Stomach (tissue), 9 donors: ENCODE measurements around the gene UBE2U. TPM values are rescaled to one million over a fixed set of nuclear protein-coding genes. Genes with fewer than 3 reads are reported as not detected.
A peak's percentile ranks its signal among the peaks of the same experiment; 100 is the strongest.

ENCODE experiments used
- DNase-seq, 2 donors: peaks; one replicate each; pipeline versions ENCODE4 v3.0.0 to v3.0.0-alpha.2; 2013 to 2019
- H3K27ac ChIP-seq, 5 donors: fragments of 200-600 bp in 4 of 5; sonication (generic) in 4 of 5; one replicate each; pipeline ENCODE4 v1.5.1; 2013 to 2019; ENCODE audit warnings: mild to moderate bottlenecking in 1 of 5, moderate library complexity in 1 of 5
- H3K27me3 ChIP-seq, 3 donors: fragments of 200-600 bp; sonication (generic); one replicate each; pipeline ENCODE4 v1.5.1; 2017 to 2019; ENCODE audit warnings: mixed run types in 1 of 3
- H3K36me3 ChIP-seq, 4 donors: fragments of 200-600 bp; sonication (generic); 1 replicate in 3 of 4; 2 replicates in 1 of 4; pipeline ENCODE4 v1.5.1; 2016 to 2019
- H3K4me1 ChIP-seq, 4 donors: fragments of 200-600 bp; sonication (generic); one replicate each; pipeline ENCODE4 v1.5.1; 2016 to 2019
- H3K4me3 ChIP-seq, 4 donors: fragments of 200-600 bp; sonication (generic) in 3 of 4; one replicate each; pipeline ENCODE4 v1.5.1; 2016 to 2019; ENCODE audit warnings: mild to moderate bottlenecking in 1 of 4
- H3K9me3 ChIP-seq, 4 donors: fragments of 200-600 bp; sonication (generic); one replicate each; pipeline ENCODE4 v1.5.1; 2016 to 2019
- EP300 ChIP-seq: sonication (generic); formaldehyde crosslinking; IDR thresholded peaks from one replicate; pipeline ENCODE4 v1.6.1; 2017; ENCODE audit warnings: antibody characterized with exemption
- POLR2A ChIP-seq, 4 donors: fragments of 450-650 bp; IDR thresholded peaks; one replicate each; pipeline ENCODE4 v1.6.1; 2016; ENCODE audit warnings: antibody characterized with exemption in 4 of 4, control low read depth in 2 of 4, mild to moderate bottlenecking in 1 of 4, moderate library complexity in 1 of 4
- POLR2AphosphoS5 ChIP-seq, 3 donors: sonication (generic); formaldehyde crosslinking; IDR thresholded peaks; one replicate each; pipeline ENCODE4 v1.6.1; 2016; ENCODE audit warnings: antibody characterized with exemption in 3 of 3
- WGBS, 5 donors: extraction: QIAGEN DNeasy Blood & Tissue Kit in 3 of 5; methylation state at CpG; one replicate each; pipeline versions ENCODE4 v1.1.5 to v1.1.7; 2013 to 2018; 5-methylcytosine and 5-hydroxymethylcytosine counted together
- intact Hi-C: fragments of 100-400 bp; cut with DNase I; formaldehyde crosslinking; loops from one replicate; pipeline ENCODE4 v1.15.1; 2023; ENCODE audit warnings: low total_unique reads
- polyA plus RNA-seq, 3 donors: library from polyadenylated mRNA; stranded (reverse); fragments of 200-250 nt; gene quantifications; one replicate each; pipeline ENCODE4 v1.2.3, GENCODE V29; 2013
- total RNA-seq, 5 donors: library from RNA; depleted of rRNA; stranded (reverse); fragments of >200 nt; gene quantifications; one replicate each; pipeline versions ENCODE4 v1.1.0 to v1.2.3, GENCODE V29; 2014 to 2016
- TF ChIP-seq, protein P1 (sequence below), 7 experiments: fragments of 450-650 bp in 4 of 7; fragments of 200-600 bp in 3 of 7; sonication (generic) in 3 of 7; IDR thresholded peaks; one replicate each; pipeline ENCODE4 v1.5.1; 2016 to 2019; ENCODE audit warnings: antibody characterized with exemption in 7 of 7, control low read depth in 2 of 7, mild to moderate bottlenecking in 1 of 7
- donor health status: healthy with polysubstance abuse.
- donor health status: Bipolar disorder and iron deficiency.
- donor health status: healthy.

The UBE2U gene
- total and polyA plus RNA-seq, 8 donors, result 0.08 TPM; not detected in 7

DNA sequence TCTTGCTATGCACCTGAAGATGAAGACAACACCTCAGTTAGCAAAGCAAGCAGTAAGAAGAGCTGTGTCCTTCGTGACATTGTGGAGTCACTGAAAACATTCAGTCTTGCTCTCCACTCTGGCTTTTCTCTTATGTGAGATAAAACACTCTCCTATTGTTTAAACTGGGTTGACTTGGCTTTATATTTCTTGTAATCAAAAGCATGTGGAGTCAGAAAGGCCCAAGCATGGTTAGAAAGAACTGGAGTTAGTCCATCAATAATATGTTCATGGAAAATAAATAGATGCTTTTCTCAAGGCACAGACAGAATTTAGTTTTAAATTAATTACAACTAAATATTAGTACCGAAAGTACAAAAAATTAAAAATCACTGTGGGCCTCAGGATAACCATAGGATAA, 61.7 kb downstream of the UBE2U start:
- Histone ChIP-seq H3K4me3 (no peak overlapping the region), H3K9me3 (no peaks in the 10 kb centered on the region), H3K27me3 (no peaks in the 10 kb centered on the region), H3K4me1 (peaks cover 0 to 7% (median 3%) of the 10 kb centered on the region in 4 donors), H3K36me3 (no peaks in the 10 kb centered on the region), H3K27ac (no peak overlapping the region)
- 60 to 68% (median 64%) methylated on average over 2 of the region's 2 CpGs for WGBS, 5 donors
- intact Hi-C loops, result loop anchor here (10.0 kb wide), 2 partner anchors 410 to 560 kb away; no protein-coding TSS in a partner anchor
- no peak for DNase-seq
- TF ChIP-seq POLR2A (IDR thresholded peaks at IDR 0.05), result no peak
- TF ChIP-seq EP300, result no peak
- TF ChIP-seq, protein P1, sequence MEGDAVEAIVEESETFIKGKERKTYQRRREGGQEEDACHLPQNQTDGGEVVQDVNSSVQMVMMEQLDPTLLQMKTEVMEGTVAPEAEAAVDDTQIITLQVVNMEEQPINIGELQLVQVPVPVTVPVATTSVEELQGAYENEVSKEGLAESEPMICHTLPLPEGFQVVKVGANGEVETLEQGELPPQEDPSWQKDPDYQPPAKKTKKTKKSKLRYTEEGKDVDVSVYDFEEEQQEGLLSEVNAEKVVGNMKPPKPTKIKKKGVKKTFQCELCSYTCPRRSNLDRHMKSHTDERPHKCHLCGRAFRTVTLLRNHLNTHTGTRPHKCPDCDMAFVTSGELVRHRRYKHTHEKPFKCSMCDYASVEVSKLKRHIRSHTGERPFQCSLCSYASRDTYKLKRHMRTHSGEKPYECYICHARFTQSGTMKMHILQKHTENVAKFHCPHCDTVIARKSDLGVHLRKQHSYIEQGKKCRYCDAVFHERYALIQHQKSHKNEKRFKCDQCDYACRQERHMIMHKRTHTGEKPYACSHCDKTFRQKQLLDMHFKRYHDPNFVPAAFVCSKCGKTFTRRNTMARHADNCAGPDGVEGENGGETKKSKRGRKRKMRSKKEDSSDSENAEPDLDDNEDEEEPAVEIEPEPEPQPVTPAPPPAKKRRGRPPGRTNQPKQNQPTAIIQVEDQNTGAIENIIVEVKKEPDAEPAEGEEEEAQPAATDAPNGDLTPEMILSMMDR (IDR thresholded peaks at IDR 0.05), result no peak
- no peak for TF ChIP-seq POLR2AphosphoS5 (IDR thresholded peaks at IDR 0.05)

DNA sequence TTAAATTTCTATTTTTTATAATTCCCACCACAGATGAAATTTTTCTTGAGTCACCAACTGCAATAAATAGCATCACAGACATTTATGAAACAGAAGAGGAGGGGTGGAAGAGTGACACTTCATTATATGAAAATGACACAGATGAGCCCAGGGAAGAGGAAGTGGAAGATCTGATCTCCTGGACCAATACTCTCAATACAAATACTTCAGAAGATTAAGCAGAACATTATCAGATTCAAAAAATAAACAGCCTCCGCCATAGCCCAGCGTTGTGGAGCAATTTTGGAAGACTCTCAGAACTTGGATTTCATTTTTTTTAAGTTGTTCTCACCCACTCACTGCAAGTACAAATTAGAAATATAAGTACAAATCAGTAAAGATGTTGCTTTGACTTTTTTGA, 63.6 kb downstream of the UBE2U start:
- H3K4me1 ChIP-seq, result peaks cover 0 to 7% (median 3%) of the 10 kb centered on the region in 4 donors
- no peaks in the 10 kb centered on the region for H3K9me3 ChIP-seq
- intact Hi-C loops, result loop anchor here (10.0 kb wide), 2 partner anchors 408 to 558 kb away; no protein-coding TSS in a partner anchor
- no peak for DNase-seq
- H3K27me3 ChIP-seq, result no peaks in the 10 kb centered on the region
- no peaks in the 10 kb centered on the region for H3K36me3 ChIP-seq
- no peak overlapping the region for H3K27ac ChIP-seq
- TF ChIP-seq POLR2A (IDR thresholded peaks at IDR 0.05), result no peak
- TF ChIP-seq EP300, result no peak
- no peak for TF ChIP-seq POLR2AphosphoS5 (IDR thresholded peaks at IDR 0.05)
- TF ChIP-seq, protein P1 (IDR thresholded peaks at IDR 0.05), result no peak
- no peak overlapping the region for H3K4me3 ChIP-seq
- 31 to 58% (median 42%) methylated on average over 2 of the region's 2 CpGs for WGBS, 5 donors

DNA sequence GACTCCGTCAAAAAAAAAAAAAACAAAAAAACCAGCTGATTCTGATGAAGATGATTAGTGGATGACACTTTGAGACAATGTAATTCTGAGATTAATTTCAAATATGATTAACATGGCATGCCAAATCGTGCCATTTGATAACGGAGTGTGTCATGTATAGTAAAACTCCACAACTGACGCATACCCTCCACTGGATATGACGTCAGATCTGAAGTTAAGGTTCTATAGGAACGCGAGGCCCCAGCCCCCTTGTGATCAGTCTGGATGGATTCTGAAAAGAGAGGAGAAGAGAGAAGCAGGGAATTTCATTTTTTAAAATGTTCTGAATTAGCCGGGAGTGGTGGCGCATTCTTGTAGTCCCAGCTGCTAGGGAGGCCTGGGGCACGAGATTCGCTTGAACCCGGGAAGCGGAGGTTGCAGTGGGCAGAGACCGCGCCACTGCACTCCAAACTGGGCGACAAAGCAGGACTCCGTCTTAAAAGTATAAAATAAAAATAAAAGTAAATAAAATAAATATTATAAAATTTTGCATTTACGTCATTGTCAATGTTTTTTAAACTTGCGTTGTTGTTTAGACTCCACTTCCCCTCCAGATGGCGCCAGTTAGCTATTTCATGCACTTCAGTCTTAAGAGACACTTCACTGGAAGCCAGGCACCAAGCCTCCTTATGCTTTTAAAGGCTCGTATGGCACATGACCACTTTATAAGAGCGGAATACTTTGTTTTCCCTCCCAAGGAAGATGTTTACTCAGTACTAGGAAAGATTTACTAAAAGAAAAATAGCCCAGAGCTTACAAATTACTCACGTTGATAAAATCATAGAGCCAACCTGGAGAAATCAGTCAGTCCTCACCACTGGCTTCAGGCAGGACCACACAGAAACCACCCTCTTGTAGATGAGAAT, 65.5 kb downstream of the UBE2U start:
- Histone ChIP-seq H3K4me3 (peak overlapping the region in 1 of 4 donors; percentile 3), H3K36me3 (no peaks in the 10 kb centered on the region), H3K4me1 (peaks cover 0 to 7% (median 3%) of the 10 kb centered on the region in 4 donors), H3K9me3 (no peaks in the 10 kb centered on the region), H3K27ac (peak overlapping the region in 1 of 5 donors; percentile 24), H3K27me3 (no peaks in the 10 kb centered on the region)
- WGBS, 5 donors, result 50 to 58% (median 51%) methylated on average over 23 of the region's 23 CpGs
- TF ChIP-seq, protein P1 (IDR thresholded peaks at IDR 0.05), result peak in 5 of 7 experiments; percentile 39 to 77 (median 64)
- no peak for TF ChIP-seq POLR2AphosphoS5 (IDR thresholded peaks at IDR 0.05)
- intact Hi-C loops, result loop anchor here (10.0 kb wide), 2 partner anchors 406 to 556 kb away; no protein-coding TSS in a partner anchor
- peak; percentile 71 to 94 for DNase-seq

DNA sequence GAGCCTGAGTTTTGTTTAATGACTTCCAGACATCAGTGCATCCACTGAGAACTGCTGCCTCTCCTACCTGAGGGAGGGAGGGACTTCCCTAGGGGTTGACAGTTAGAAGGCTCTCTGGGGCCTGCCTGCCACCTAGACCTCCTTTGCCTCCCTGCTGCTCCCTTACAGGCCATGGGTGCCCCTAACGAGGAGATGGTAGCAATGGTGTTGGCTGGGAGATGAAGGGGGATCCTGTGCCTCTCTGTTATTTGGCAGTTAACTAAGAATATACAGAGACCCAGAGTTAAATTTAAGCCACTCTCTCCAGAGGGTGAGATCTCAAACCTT, 66.1 kb downstream of the UBE2U start:
- TF ChIP-seq, protein P1 (IDR thresholded peaks at IDR 0.05), result no peak
- TF ChIP-seq POLR2AphosphoS5 (IDR thresholded peaks at IDR 0.05), result no peak
- no peak for TF ChIP-seq POLR2A (IDR thresholded peaks at IDR 0.05)
- TF ChIP-seq EP300, result no peak
- intact Hi-C loops, result loop anchor here (10.0 kb wide), 2 partner anchors 405 to 555 kb away; no protein-coding TSS in a partner anchor
- Histone ChIP-seq H3K27ac (peak overlapping the region in 1 of 5 donors; percentile 24), H3K4me1 (peaks cover 0 to 7% (median 3%) of the 10 kb centered on the region in 4 donors), H3K4me3 (no peak overlapping the region), H3K36me3 (no peaks in the 10 kb centered on the region), H3K27me3 (no peaks in the 10 kb centered on the region), H3K9me3 (no peaks in the 10 kb centered on the region)
- DNase-seq, result no peak
- WGBS, 5 donors, result 48 to 75% (median 60%) methylated on average over 1 of the region's 1 CpG
